Smooth muscle cell (in vitro differentiated cells): ENCODE results near the gene PRADC1. TPM values are rescaled to one million over a fixed set of nuclear protein-coding genes. Genes with fewer than 3 reads are reported as not detected.

ENCODE experiments used
- DNase-seq: peaks from one replicate; lab custom pipeline; 2025; ENCODE audit not compliant: unreplicated experiment; lab: John Stamatoyannopoulos, UW
- H2AFZ ChIP-seq: fragments of 200-600 bp; sonication (generic); 2 replicates; pipeline ENCODE4 v1.6.0; 2016; ENCODE audit warnings: antibody characterized with exemption, low read depth, mild to moderate bottlenecking
- H3F3A ChIP-seq: fragments of 200-600 bp; sonication (generic); 2 replicates; pipeline ENCODE4 v1.6.0; 2017; ENCODE audit warnings: antibody characterized with exemption, low read depth
- H3K27ac ChIP-seq: fragments of 200-600 bp; sonication (generic); 2 replicates; pipeline ENCODE4 v1.5.1; 2016; ENCODE audit warnings: low read depth, mild to moderate bottlenecking
- H3K27me3 ChIP-seq: fragments of 200-600 bp; sonication (generic); 2 replicates; pipeline ENCODE4 v1.6.1; 2016; ENCODE audit warnings: low read depth, mild to moderate bottlenecking
- H3K36me3 ChIP-seq: fragments of 200-600 bp; sonication (generic); 2 replicates; pipeline ENCODE4 v1.5.1; 2016; ENCODE audit warnings: low read depth
- H3K4me1 ChIP-seq: fragments of 200-600 bp; sonication (generic); 2 replicates; pipeline ENCODE4 v1.5.1; 2016; ENCODE audit warnings: low read depth
- H3K4me2 ChIP-seq: fragments of 200-600 bp; sonication (generic); 2 replicates; pipeline ENCODE4 v1.6.0; 2016; ENCODE audit warnings: mild to moderate bottlenecking
- H3K4me3 ChIP-seq: fragments of 200-600 bp; sonication (generic); 2 replicates; pipeline ENCODE4 v1.5.1; 2016; ENCODE audit warnings: mild to moderate bottlenecking
- H3K79me2 ChIP-seq: fragments of 200-600 bp; sonication (generic); 2 replicates; pipeline ENCODE4 v1.6.0; 2016; ENCODE audit warnings: low read depth, mild to moderate bottlenecking
- H3K9ac ChIP-seq: fragments of 200-600 bp; sonication (generic); 2 replicates; pipeline ENCODE4 v1.6.0; 2016; ENCODE audit warnings: low read depth
- H3K9me3 ChIP-seq: fragments of 200-600 bp; sonication (generic); replicated peaks from 2 replicates; pipeline ENCODE4 v1.5.1; 2016; ENCODE audit warnings: low read depth
- H4K20me1 ChIP-seq: fragments of 200-600 bp; sonication (generic); 2 replicates; pipeline ENCODE4 v1.6.0; 2016; ENCODE audit warnings: low read depth
- CTCF ChIP-seq: fragments of 200-600 bp; sonication (generic); IDR thresholded peaks from 2 replicates; pipeline ENCODE4 v1.5.1; 2017; ENCODE audit warnings: borderline replicate concordance, mild to moderate bottlenecking, antibody characterized with exemption; ENCODE audit not compliant: insufficient read depth, poor library complexity, severe bottlenecking
- WGBS: methylation state at CpG from one replicate; pipeline ENCODE4 v1.1.7; 2016; ENCODE audit warnings: low lambda C conversion rate; 5-methylcytosine and 5-hydroxymethylcytosine counted together
- polyA plus RNA-seq: library from polyadenylated mRNA; unstranded; fragments of >200 nt; fragmentation: Nextera tagmentation; extraction: Ambion mirVana; gene quantifications from 2 replicates; pipeline ENCODE4 v1.2.1, GENCODE V29; 2016
- total RNA-seq: library from RNA; depleted of rRNA; stranded (reverse); fragments of >200 nt; gene quantifications from 2 replicates; pipeline ENCODE4 v1.2.3, GENCODE V29; 2014

PRADC1 gene
- total and polyA plus RNA-seq, 2 experiments from 2014 or later = 24.0 to 51.4 TPM

- WGBS = 95% methylated on average over 6 of the region's 6 CpGs
These were observed 22.3 kb downstream of the PRADC1 start for GRCh38 chr2:73210696-73211095.

GRCh38 chr2:73210019-73210418 lies 23.0 kb downstream of the PRADC1 start:
- Histone ChIP-seq H3K27me3 (peaks cover 14% of the 10 kb centered on the region), H3F3A (peaks cover 7% of the 10 kb centered on the region), H3K36me3 (no peaks in the 10 kb centered on the region), H3K79me2 (peaks cover 4% of the 10 kb centered on the region), H3K9me3 (no peaks in the 10 kb centered on the region), H3K27ac (no peak overlapping the region), H3K4me3 (no peak overlapping the region), H2AFZ (no peak overlapping the region), H3K9ac (no peak overlapping the region), H3K4me1 (peaks cover 4% of the 10 kb centered on the region), H4K20me1 (no peaks in the 10 kb centered on the region), H3K4me2 (no peak overlapping the region)
- WGBS = 80% methylated on average over 4 of the region's 4 CpGs
- no peak for TF ChIP-seq CTCF
- DNase-seq = no peak

More at GRCh38 chr2:73210696-73211095, 22.3 kb downstream of the PRADC1 start:
- no peak for TF ChIP-seq CTCF
- Histone ChIP-seq H3K9ac (no peak overlapping the region), H3F3A (peaks cover 7% of the 10 kb centered on the region), H2AFZ (no peak overlapping the region), H3K9me3 (no peaks in the 10 kb centered on the region), H3K4me3 (no peak overlapping the region), H3K27me3 (peaks cover 9% of the 10 kb centered on the region), H4K20me1 (no peaks in the 10 kb centered on the region), H3K27ac (no peak overlapping the region), H3K79me2 (peaks cover 11% of the 10 kb centered on the region), H3K4me2 (no peak overlapping the region), H3K4me1 (peaks cover 9% of the 10 kb centered on the region), H3K36me3 (no peaks in the 10 kb centered on the region)
- DNase-seq = no peak

- no peak overlapping the region for H3K4me2 ChIP-seq
- H3K36me3 ChIP-seq = no peaks in the 10 kb centered on the region
- no peaks in the 10 kb centered on the region for H3K9me3 ChIP-seq
- H4K20me1 ChIP-seq = no peaks in the 10 kb centered on the region
- H3K4me3 ChIP-seq = no peak overlapping the region
- no peaks in the 10 kb centered on the region for H3K79me2 ChIP-seq
- peaks cover 5% of the 10 kb centered on the region for H3F3A ChIP-seq
- no peak overlapping the region for H2AFZ ChIP-seq
- DNase-seq = no peak
- 87% methylated on average over 3 of the region's 3 CpGs for WGBS
- H3K4me1 ChIP-seq = no peaks in the 10 kb centered on the region
- H3K9ac ChIP-seq = no peak overlapping the region
- H3K27ac ChIP-seq = no peak overlapping the region
- no peak for TF ChIP-seq CTCF
- peaks cover 29% of the 10 kb centered on the region for H3K27me3 ChIP-seq
These were observed 24.8 kb downstream of the PRADC1 start for GRCh38 chr2:73208258-73208657.

GRCh38 chr2:73205611-73206010 lies 27.4 kb downstream of the PRADC1 start:
- H3K4me3 ChIP-seq = no peak overlapping the region
- WGBS = 73% methylated on average over 6 of the region's 6 CpGs
- no peaks in the 10 kb centered on the region for H3K4me1 ChIP-seq
- DNase-seq = no peak
- H3F3A ChIP-seq = no peaks in the 10 kb centered on the region
- no peak overlapping the region for H3K27ac ChIP-seq
- H3K4me2 ChIP-seq = no peak overlapping the region
- H2AFZ ChIP-seq = no peak overlapping the region
- TF ChIP-seq CTCF = no peak
- no peak overlapping the region for H3K9ac ChIP-seq
- H3K36me3 ChIP-seq = no peaks in the 10 kb centered on the region
- no peaks in the 10 kb centered on the region for H3K79me2 ChIP-seq
- H3K27me3 ChIP-seq = peaks cover 56% of the 10 kb centered on the region
- no peaks in the 10 kb centered on the region for H3K9me3 ChIP-seq
- H4K20me1 ChIP-seq = no peaks in the 10 kb centered on the region
